ENCODE measurements around the gene NUAK1.

GRCh38 chr12:106125351-106126095, 13.2 kb downstream of the NUAK1 start:
- TF ChIP-seq, protein P1, sequence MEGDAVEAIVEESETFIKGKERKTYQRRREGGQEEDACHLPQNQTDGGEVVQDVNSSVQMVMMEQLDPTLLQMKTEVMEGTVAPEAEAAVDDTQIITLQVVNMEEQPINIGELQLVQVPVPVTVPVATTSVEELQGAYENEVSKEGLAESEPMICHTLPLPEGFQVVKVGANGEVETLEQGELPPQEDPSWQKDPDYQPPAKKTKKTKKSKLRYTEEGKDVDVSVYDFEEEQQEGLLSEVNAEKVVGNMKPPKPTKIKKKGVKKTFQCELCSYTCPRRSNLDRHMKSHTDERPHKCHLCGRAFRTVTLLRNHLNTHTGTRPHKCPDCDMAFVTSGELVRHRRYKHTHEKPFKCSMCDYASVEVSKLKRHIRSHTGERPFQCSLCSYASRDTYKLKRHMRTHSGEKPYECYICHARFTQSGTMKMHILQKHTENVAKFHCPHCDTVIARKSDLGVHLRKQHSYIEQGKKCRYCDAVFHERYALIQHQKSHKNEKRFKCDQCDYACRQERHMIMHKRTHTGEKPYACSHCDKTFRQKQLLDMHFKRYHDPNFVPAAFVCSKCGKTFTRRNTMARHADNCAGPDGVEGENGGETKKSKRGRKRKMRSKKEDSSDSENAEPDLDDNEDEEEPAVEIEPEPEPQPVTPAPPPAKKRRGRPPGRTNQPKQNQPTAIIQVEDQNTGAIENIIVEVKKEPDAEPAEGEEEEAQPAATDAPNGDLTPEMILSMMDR (conservative IDR thresholded peaks at IDR 0.05) = no peak
- no peak for TF ChIP-seq ZFX (IDR thresholded peaks at IDR 0.05)

Data from C4-2B (cell line).